CD4-positive, alpha-beta T cell (primary cell): ENCODE data around the gene RMRP. TPM values are rescaled to one million over a fixed set of nuclear protein-coding genes. Genes with fewer than 3 reads are reported as not detected.

Experiments
- ATAC-seq: fragments of 200-7000 bp; cut with Tn5 transposase; one replicate; pipeline ENCODE4 v1.10.0; 2022; ENCODE audit warnings: mild to moderate bottlenecking; ENCODE audit not compliant: poor library complexity
- CTCF ChIA-PET: fragments of 350-600 bp; sonication (Branson Sonifier 250); formaldehyde crosslinking; loops from one replicate; lab custom pipeline; 2021; ENCODE audit warnings: antibody characterized with exemption, inconsistent platforms; lab: Charles Lee
- POLR2A ChIA-PET: fragments of 350-600 bp; sonication (Branson Sonifier 250); formaldehyde crosslinking; loops from one replicate; lab custom pipeline; 2021; ENCODE audit warnings: antibody characterized with exemption, inconsistent platforms; lab: Charles Lee
- DNase-seq, 14 experiments: peaks; one replicate each; pipeline ENCODE4 v3.0.0-alpha.2; 2013 to 2020; ENCODE audit warnings: mixed read lengths in 2 of 14
- H3K27ac ChIP-seq, 2 donors: one replicate each; pipeline versions ENCODE4 v1.5.1 to v1.7.0; 2013; ENCODE audit warnings: low read length in 2 of 2, low read depth in 1 of 2, mild to moderate bottlenecking in 1 of 2
- H3K27me3 ChIP-seq, 2 experiments: 1 replicate in 1 of 2; 2 replicates in 1 of 2; pipeline versions ENCODE4 v1.6.1 to v1.7.0; 2013; ENCODE audit warnings: low read length in 2 of 2, control low read depth in 1 of 2, mild to moderate bottlenecking in 1 of 2, moderate library complexity in 1 of 2; ENCODE audit not compliant: insufficient read depth in 2 of 2, control insufficient read depth in 1 of 2
- H3K36me3 ChIP-seq: one replicate; pipeline ENCODE4 v1.6.1; 2013; ENCODE audit warnings: low read length, control low read depth; ENCODE audit not compliant: insufficient read depth
- H3K4me1 ChIP-seq: one replicate; pipeline ENCODE4 v1.6.1; 2013; ENCODE audit warnings: low read length, control low read depth; ENCODE audit not compliant: insufficient read depth
- H3K4me3 ChIP-seq: one replicate; pipeline ENCODE4 v1.5.1; 2013; ENCODE audit warnings: mild to moderate bottlenecking, low read length, moderate library complexity
- H3K9me3 ChIP-seq, 2 experiments: 1 replicate in 1 of 2; 2 replicates in 1 of 2; pipeline versions ENCODE4 v1.6.1 to v1.7.0; 2013; ENCODE audit warnings: low read length in 2 of 2, mild to moderate bottlenecking in 2 of 2, control low read depth in 1 of 2, moderate library complexity in 1 of 2; ENCODE audit not compliant: control insufficient read depth in 1 of 2, insufficient read depth in 1 of 2
- H3K27ac Mint-ChIP-seq: one replicate; pipeline ENCODE4 v1.8.0; 2020; ENCODE audit warnings: mixed read lengths
- H3K27me3 Mint-ChIP-seq: one replicate; pipeline ENCODE4 v1.8.0; 2021; ENCODE audit warnings: mixed read lengths
- H3K36me3 Mint-ChIP-seq: one replicate; pipeline ENCODE4 v1.8.0; 2021; ENCODE audit warnings: low read depth, mixed read lengths
- H3K4me1 Mint-ChIP-seq: one replicate; pipeline ENCODE4 v1.8.0; 2021; ENCODE audit warnings: low read depth, mixed read lengths
- H3K4me3 Mint-ChIP-seq: one replicate; pipeline ENCODE4 v1.8.0; 2020; ENCODE audit warnings: mild to moderate bottlenecking, mixed read lengths
- H3K9me3 Mint-ChIP-seq: one replicate; pipeline ENCODE4 v1.8.0; 2020; ENCODE audit warnings: mixed read lengths
- CTCF ChIP-seq: fragments of 200-600 bp; IDR thresholded peaks from one replicate; pipeline ENCODE4 v1.8.0; 2022; ENCODE audit warnings: antibody characterized with exemption, mild to moderate bottlenecking
- intact Hi-C, 2 experiments: fragments of 100-400 bp; cut with DNase I in 1 of 2; cut with micrococcal nuclease in 1 of 2; formaldehyde crosslinking; loops; one replicate each; pipeline versions ENCODE4 v1.15.1 to v1.9.0; 2023 to 2025; cut with DNase I, micrococcal nuclease
- total RNA-seq, 174 experiments: library from RNA in 2 of 174; stranded (reverse) in 2 of 174; gene quantifications; one replicate each; pipeline ENCODE4 v1.2.3 and lab custom pipeline; 2021 to 2026

Gene RMRP
- total RNA-seq, 2 experiments from 2014 or later, result 14,857 to 24,615 TPM

DNA sequence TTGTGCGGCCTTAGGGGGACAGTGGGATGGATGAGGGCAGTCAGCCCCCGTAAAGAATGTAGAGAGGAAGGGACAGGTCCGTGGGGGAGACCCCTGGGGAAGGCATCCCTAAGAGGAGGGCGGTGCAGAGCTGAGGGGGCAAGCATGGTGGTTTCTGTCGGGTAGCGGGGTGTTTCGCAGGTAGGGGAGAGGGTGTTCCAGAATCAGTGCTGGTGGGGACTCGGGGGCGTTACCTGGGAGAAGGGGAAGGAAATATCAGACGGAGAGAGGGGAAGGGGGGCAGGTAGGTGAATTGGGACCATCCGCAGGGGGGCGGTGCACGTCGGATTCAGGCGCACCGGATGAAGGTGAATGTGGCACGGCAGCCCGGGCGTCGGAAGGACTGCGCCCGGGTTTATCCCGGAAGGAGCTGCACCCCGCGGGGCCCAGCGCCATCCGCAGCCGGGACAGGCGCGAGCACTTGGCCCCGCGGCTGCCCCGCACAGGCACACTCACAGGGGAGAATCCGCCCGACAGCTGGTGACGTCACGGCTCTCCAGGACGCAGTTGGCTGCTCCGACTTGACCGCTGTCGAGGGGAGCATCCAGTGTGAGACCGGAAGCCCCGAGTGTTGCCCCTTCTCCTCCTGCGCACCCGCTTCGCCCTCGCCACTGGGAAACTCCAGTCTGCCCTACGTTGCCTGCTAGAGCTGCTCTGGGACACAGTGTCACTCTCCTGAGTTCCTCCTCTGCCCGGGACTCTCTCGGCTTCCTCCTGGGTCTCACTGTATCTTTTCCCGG lies 40.9 kb downstream of the RMRP start:
- no peaks in the 10 kb centered on the region for H3K27me3 ChIP-seq
- intact Hi-C loops, result loop anchor here (2.0 to 5.0 kb wide), 2 partner anchors 40 to 80 kb away; partner anchors contain the start of genes CCDC107 (in 2 of the 2) and RMRP (in 2 of the 2)
- TF ChIP-seq CTCF, result peak; percentile 47
- peak overlapping the region; percentile 86 for H3K4me3 Mint-ChIP-seq
- peaks cover 50% of the 10 kb centered on the region for H3K4me1 Mint-ChIP-seq
- H3K9me3 ChIP-seq, result no peaks in the 10 kb centered on the region
- ATAC-seq, result peak; percentile 86
- peak overlapping the region; percentile 77 for H3K4me3 ChIP-seq
- H3K9me3 Mint-ChIP-seq, result no peaks in the 10 kb centered on the region
- H3K27ac Mint-ChIP-seq, result peak overlapping the region; percentile 72
- peak; percentile 42 to 89 (median 62) for DNase-seq
- H3K27me3 Mint-ChIP-seq, result no peaks in the 10 kb centered on the region
- no peaks in the 10 kb centered on the region for H3K36me3 Mint-ChIP-seq
- ChIA-PET POLR2A (interaction anchor here (0.6 to 3.4 kb wide), 16 partner anchors 12 to 544 kb away, joined by 3 to 35 read pairs (median 4); partner anchors contain the start of genes CCDC107, CREB3, RMRP and SIT1), CTCF (interaction anchor here (0.6 to 3.2 kb wide), 20 partner anchors 9 to 627 kb away, joined by 3 to 22 read pairs (median 4); partner anchors contain the start of genes ARHGEF39, CCDC107, CREB3 and DNAJB5)
- H3K4me1 ChIP-seq, result peaks cover 40% of the 10 kb centered on the region
- H3K27ac ChIP-seq, result peak overlapping the region; percentile 27 to 70
- no peaks in the 10 kb centered on the region for H3K36me3 ChIP-seq

DNA sequence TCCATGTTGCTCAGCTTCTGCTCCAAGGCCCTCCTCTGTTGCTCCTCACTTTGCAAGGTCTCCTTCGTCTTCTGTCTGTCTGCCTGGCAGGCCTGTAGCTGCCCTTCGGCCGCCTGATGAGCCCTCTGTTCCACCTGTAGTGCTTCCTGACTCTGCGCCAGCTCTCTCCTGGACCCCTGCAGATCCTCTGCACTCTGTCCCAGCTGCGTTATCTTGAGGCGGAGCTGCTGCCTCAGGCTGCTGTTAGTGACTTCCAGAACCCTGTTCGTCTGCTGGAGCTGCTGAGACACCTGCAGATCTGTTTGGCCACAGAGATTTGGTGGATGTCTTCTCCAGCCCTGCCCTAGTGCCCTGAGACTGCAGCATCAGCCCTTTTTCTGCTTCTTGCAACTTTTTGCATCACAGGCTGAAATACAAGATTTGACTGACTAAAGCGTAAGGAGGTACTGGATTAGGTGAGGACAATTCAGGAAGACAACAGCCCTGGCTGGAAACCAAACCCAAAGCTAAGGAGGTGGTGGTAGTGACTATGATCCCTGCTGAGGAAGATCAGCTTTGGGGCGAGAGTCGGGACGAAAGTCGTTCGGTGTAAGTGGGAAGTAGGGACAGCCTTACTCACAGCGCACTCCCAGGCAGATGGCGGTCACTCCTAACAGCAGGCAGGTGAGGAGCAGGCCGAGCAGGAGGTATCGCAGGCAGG lies 41.7 kb downstream of the RMRP start:
- Histone ChIP-seq H3K4me3 (peak overlapping the region; percentile 77), H3K4me1 (peaks cover 46% of the 10 kb centered on the region)
- DNase-seq, result peak in 1 of 14 experiments; percentile 16

More for the DNA sequence above, 41.7 kb downstream of the RMRP start:
- intact Hi-C loops, result loop anchor here (2.0 to 5.0 kb wide), 2 partner anchors 41 to 81 kb away; partner anchors contain the start of genes CCDC107 (in 2 of the 2) and RMRP (in 2 of the 2)
- Histone ChIP-seq H3K27ac (peak overlapping the region in 1 of 2 donors; percentile 22), H3K9me3 (no peaks in the 10 kb centered on the region), H3K27me3 (no peaks in the 10 kb centered on the region), H3K36me3 (no peaks in the 10 kb centered on the region)
- Mint-ChIP-seq H3K4me1 (peaks cover 56% of the 10 kb centered on the region), H3K9me3 (no peaks in the 10 kb centered on the region), H3K4me3 (peak overlapping the region; percentile 86), H3K27ac (peak overlapping the region; percentile 72), H3K27me3 (no peaks in the 10 kb centered on the region), H3K36me3 (no peaks in the 10 kb centered on the region)
- ChIA-PET POLR2A (interaction anchor here (0.6 to 3.4 kb wide), 14 partner anchors 11 to 544 kb away, joined by 3 to 35 read pairs (median 4); partner anchors contain the start of genes CCDC107, CREB3, RMRP and SIT1), CTCF (interaction anchor here (0.7 to 3.2 kb wide), 11 partner anchors 9 to 626 kb away, joined by 3 to 22 read pairs (median 5); partner anchors contain the start of genes ARHGEF39, CCDC107, DNAJB5 and RMRP)
- no peak for ATAC-seq
- TF ChIP-seq CTCF, result no peak
